ENCODE results near the gene TSTD2.

The TSTD2 gene

GRCh38 chr9:97632985-97633858 is at the start of gene TSTD2, which contains the start of gene NCBP1:
Gene TSTD2, minus strand, starts transcription at chr9:97633368. Its CDS starts 5,806 bp downstream, at chr9:97627562.
Gene NCBP1, plus strand, starts transcription at chr9:97633821. Its CDS starts 61 bp downstream, at chr9:97633882.
- DNase-seq, result peak; percentile 98

- no peak for DNase-seq
These were observed 49.1 kb upstream of the TSTD2 start for GRCh38 chr9:97682242-97682641.

GRCh38 chr9:97675655-97676054 is 42.5 kb upstream of the TSTD2 start:
- no peak for DNase-seq

- no peak for DNase-seq
These were observed 40.8 kb upstream of the TSTD2 start for GRCh38 chr9:97673922-97674321.

DNA sequence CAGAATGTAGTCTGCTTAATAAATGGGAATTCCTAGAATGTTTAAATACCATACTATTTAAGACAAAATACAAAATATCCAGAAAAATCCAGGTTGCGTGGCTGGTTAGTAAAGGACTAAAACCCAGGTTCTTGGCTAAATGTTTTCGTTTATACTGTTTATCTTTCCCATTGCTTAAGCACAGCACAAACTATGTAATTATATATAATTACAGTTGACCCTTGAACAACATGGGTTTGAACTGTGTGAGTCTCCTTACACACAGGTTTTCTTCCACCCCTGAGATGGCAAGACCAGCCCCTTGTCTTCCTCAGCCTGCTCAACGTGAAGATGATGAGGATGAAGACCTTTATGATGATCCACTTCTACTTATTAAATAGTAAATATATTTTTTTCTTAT is 39.2 kb upstream of the TSTD2 start:
- DNase-seq, result no peak

DNA sequence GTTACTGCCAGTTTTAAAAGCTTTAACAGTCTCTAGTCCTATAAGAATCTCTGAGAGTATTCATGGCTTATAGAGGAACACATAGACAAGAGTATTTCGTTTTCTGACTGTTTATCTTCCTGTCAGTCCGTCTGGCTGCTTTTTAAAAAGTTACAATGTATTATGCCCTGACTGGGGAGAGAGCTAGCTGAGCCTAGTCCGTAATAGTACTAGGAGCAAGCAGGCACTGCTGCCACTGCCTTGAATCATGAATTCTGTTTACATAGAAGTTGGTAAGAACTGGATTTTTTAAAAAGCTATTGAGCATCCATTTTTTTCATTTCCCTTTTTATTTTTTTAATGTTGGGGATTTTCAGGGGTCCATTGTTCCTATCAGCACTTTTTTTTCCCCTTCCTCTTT is 37.4 kb upstream of the TSTD2 start:
- DNase-seq, result no peak

DNA sequence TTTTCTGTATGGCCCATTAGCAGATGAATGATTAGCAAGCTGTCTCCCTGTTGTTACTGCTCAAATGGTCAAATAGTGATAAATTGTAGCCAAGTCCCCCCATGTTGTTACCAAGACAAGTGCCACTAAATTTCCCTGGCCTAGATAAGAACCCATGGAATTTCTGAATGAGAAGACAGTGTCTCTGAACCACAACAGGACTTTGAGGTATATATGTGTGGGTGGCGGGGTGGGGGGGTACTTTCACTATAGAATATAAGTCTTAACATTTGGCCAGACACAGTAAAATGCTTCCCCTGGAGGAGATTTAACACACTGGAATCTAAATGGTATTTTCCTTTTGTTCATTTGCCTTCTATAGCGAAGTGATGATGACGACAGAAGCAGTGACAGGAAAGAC is 35.3 kb upstream of the TSTD2 start:
- no peak for DNase-seq

- DNase-seq, result no peak
These were observed 33.9 kb upstream of the TSTD2 start for GRCh38 chr9:97666907-97667686.

- DNase-seq, result no peak
These were observed 32.6 kb upstream of the TSTD2 start for GRCh38 chr9:97665742-97666141.

DNA sequence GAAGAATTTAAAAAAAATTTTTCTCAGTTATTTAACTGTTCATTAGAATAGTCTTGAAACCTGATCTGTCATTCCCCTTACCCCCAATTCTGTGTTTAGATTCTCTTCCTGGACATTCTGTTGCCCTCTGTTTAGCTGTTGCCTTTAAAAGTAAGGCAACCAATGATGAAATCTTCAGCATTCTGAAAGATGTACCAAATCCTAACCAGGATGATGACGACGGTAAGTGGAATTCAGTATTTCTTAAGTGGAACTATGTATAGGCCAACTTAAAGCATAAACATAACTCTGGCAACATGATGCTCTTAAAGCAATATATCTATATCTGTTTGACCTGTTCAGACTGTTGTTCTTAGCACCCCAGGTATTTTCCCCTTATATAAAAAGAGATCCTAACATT is 27.7 kb upstream of the TSTD2 start:
- no peak for DNase-seq

DNA sequence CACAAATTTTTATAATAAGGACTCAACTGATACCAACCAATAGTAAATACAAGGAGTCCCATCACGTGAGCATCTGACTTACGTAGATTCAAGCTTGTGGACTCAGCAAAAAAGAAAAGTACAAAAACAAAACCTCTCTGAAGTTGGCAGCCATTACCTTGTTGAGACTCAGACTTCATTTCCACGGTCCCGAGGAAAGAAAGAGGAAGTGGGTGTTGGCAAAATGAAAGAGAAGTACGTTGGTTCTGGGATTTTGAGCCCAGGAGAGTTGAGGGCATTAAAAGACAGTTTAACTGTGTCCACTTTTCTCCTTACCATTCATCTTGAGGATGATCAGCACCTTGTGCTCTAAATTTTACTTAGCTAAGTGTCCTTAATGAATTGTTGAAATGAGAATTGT is 27.2 kb upstream of the TSTD2 start:
- DNase-seq, result no peak

DNA sequence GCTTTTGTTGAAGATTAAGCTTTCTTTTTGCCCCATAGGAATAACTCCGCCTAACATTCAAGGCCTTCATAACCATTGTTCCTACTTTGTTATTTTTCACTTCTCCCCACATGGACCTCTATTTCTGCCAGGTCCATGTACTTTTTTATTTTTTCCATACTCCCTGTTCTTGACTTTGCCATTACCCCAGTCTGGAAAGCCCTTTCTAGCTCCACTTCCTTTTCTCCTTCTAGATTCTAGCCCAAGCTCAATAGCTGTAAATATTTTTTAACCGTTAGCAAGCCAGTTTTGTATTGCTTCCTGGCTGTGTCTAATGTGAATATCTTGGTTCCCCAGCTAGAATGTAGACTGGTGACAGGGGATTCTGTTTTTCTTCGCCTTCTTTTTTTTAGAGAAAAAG is 26.6 kb upstream of the TSTD2 start:
- DNase-seq, result no peak

DNA sequence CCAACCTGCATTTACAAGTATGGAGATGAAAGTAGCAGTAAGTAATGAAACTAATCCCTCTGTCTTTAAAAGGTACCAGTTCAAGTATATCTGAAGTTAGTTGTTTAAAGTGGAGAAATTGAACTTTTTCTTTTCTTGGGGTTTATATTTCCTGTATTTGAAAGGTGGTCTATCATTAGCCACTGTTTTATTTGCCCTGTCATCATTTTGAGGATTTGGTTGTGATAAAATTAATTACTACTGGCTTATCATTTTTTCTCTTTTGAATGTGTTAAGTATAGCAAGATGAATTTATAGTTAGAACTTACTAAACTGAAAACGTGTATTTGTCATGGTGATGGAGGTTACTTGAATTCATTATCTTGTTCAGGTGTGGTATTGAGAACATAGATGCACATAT is 25.5 kb upstream of the TSTD2 start:
- no peak for DNase-seq

GRCh38 chr9:97651646-97652045 is 18.5 kb upstream of the TSTD2 start:
- DNase-seq, result no peak

- no peak for DNase-seq
These were observed 14.8 kb upstream of the TSTD2 start for GRCh38 chr9:97647996-97648395.

DNA sequence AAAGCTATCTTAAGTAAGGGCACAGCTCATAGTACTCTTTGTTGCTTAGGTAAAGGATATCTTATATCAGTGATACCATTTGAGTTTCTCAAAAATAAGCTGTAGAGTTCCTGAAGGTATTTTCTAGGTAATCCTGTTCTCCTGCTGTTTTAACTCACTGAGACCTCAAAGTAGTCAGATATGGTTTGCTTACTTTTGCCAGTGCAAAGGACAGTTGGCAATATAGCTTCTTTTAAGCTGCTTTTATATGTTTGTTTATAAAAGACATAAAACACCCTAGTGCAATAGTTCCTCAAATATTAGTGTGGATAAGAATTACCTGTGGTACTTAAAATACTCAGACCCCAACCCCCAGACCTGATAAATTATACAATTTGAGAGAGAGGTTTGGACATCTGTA is 12.6 kb upstream of the TSTD2 start:
- no peak for DNase-seq

- DNase-seq, result no peak
These were observed 7.2 kb upstream of the TSTD2 start for GRCh38 chr9:97640325-97640724.

DNA sequence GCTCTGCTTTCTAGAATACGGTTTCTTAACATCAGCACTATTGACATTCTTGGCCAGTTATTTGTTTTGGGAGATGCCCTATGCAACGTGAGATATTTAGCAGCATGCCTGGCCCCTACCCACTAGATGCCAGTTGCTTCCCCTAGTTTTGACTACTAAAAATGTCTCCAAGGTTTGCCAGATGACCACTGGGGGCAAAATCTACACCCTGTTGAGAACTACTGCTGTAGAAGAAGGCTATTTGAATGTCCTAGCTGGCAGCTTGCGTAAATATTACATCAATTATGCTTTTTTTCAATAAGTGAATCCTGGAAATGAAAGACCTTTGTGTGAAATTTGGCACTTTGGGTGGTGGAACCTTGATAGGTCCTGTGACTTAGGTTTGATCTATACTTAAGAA is 5.5 kb upstream of the TSTD2 start:
- DNase-seq, result no peak

DNA sequence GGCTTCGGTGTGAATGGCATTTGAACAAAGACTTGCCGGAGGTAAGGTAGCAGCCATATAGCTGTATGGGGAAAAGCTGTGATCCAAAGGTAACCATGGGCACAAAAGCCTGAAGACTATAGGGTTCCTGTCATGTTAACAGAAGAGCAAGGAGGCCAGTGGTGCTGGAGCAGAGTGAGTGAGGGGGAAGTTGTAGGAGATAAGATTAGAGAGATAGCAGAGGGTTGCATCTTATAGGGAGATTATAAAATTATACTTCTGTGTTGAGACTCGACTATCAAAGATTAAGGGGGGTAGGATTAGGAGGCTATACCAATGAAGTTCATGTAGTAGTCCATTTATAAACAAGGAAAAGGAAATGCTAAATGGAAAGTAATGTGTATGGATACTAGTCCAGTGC is 3.7 kb upstream of the TSTD2 start:
- no peak for DNase-seq

DNA sequence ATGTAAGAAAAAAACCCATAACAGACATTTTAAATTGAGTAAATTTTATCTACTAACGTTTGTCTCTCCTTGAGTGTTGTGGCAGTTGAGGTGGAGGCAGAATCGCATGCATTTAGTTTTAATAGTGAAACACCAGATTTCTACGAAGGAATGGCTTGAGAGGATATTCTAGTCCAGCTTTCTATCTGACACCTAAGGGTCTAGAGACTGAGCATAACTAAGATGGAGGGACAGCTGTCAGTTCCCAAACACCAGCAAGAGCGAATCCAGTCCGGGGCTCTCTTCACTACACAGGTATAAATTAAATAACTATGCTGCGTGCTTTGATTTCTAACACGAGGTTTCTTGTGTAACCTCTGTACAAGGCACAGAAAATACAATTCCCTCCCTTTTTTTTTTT is 1.9 kb upstream of the TSTD2 start:
- no peak for DNase-seq

- no peak for DNase-seq
These were observed 807 bp upstream of the TSTD2 start for GRCh38 chr9:97633859-97634490.

DNA sequence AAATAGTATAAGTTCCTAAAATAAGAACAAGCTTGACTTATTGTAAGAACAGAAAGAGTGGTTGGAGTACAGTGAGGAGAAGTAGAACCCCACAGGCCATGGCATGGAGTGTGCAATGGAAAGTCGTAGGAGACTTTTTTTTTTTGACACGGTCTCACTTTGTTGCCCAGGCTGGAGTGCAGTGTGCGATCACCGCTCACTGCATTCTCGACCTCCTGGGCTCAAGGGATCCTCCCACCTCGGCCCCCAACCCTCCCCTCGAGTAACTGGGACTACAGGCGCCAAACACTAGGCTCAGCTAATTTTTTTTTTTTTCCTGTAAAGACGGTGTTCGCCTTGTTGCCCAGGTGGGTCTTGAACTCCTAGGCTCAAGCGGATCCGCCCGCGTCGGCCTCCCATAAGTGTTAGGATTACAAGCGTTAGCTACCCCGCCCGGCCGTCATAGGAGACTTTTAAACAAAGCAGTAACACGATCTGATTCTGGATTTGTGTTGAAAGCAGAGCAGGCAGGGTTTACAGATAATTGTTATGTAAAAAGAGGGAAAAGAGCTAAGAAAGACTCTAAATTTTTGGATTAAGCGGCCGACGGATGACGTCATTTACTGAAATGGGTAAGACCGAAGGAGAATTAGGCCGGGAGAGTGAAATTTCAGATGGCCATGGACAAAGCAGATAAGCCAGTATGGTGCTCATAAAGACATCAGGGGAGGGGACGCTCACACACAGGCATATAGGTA is 752 bp downstream of the TSTD2 start:
- no peak for DNase-seq

GRCh38 chr9:97630591-97630990 is 2.6 kb downstream of the TSTD2 start:
- DNase-seq, result no peak
